CD1c-positive myeloid dendritic cell (primary cell): ENCODE measurements around the gene DLGAP4.

Source experiments
- DNase-seq: peaks from one replicate; pipeline ENCODE4 v3.0.0-alpha.2; 2016; ENCODE audit errors: extremely low spot score

The DLGAP4 gene

GRCh38 chr20:36352843-36353553, 46.9 kb downstream of the DLGAP4 start:
- DNase-seq = no peak

DNA sequence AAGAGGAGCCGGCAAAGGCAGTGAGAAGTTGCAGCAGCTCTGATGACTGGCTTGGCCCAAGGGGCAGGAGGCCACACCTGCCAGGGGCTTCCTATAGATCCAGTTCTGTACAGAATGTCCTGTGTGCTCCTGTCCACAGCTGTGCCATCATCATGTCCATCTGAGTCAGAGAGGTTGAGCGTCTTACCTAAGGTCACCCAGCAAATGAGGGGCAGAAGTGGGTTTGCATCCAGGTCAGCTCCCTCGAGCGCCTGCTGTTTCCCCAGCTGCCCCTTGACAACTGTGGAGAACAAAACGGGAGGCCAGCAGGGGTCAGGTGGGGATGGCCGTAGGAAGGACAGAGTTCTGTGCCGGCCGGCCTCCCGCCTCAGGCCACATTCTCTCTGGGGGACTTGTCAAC, 47.6 kb downstream of the DLGAP4 start:
- no peak for DNase-seq

DNA sequence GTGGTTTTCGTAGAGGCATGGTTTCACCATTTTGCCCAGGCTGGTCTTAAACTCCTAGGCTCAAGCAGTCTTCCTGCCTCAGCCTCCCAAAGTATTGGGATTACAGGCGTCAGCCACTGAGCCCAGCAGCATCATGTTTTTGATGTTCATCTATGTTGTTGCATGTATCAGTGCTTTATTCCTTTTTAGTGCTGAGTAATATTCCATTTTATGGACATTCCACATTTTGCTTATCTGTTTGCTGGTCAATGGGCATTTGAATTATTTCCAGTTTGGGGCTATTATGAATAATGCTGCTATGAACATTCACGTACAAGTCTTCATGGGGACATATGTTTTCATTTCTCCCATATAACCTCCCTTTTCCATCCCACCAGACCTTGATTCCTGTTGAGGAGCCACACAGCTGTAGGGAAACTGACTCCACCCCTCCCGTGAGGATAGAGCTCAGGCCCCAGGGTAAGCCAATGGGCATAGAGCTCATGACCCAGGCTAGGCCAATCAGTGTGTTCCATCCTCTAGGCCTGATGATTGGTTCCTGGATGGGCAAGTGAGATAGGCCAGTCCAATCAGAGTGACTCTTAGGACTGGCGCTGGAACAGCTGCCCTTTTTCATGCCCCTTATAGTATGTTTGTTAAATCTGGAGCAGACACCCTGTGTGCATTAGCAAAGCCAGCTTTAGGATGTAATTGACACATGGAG, 49.5 kb downstream of the DLGAP4 start:
- no peak for DNase-seq

- DNase-seq = no peak
These were observed 53.7 kb downstream of the DLGAP4 start for GRCh38 chr20:36359668-36360406.

- DNase-seq = no peak
These were observed 54.3 kb downstream of the DLGAP4 start for GRCh38 chr20:36360429-36360828.

GRCh38 chr20:36361406-36361805, 55.3 kb downstream of the DLGAP4 start:
- DNase-seq = no peak

DNA sequence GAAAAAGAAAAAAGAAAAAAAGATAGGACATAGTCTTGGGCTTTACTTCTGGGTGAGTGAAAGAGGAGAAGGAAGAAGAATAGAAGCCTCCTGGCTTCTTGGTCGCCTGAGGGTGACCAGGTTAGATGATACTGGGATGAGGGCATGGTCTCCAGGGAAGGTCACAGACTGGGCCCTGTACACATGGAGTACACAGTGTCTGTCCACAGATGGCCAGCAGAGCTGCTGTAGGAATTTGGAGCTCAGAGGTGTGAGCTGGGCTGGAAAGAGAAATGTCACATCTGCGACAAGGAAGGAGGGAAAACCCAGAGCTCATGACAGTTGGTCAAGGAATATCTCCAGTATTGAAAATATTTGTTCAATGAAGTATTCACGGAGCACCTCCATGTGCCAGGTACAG, 56.1 kb downstream of the DLGAP4 start:
- DNase-seq = no peak

GRCh38 chr20:36362978-36363713, 57.0 kb downstream of the DLGAP4 start:
- DNase-seq = no peak

- DNase-seq = no peak
These were observed 58.4 kb downstream of the DLGAP4 start for GRCh38 chr20:36364506-36364905.

DNA sequence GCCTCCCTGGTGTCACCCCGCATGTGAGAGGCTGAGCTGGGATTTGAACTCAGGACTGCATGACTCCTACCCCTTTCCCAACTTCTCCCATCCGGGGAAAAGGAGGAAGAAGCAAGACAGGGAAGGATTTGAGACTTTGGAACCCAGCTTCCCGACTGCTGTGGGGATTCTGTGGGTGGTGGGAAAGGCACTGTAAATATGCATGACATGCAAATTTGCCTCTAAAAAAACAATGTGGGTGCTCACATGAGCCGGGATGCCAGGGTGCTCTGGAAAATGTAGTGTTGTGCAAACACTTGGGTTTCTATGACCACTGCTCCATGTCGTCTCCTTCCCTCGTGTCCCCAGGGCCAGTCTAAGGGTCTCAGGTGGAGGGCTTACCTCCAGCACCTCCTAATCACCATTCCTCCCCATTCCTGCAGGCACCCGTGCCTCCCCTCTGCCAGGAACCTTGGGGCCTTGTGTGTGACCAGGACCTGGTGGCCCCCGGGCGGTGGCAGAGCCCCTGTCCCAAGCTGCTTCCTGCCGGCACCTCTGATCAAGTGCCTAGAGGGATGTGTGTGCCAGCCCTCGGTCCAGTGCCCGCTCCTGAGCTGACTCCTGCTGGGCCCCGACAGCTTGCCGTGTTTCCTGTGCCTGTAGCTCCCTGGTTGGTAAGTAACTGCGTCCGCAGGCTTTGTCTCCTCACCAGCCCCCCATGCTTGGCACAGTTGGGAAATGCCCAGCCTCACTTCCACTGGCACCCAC, 60.7 kb downstream of the DLGAP4 start:
- DNase-seq = no peak

- DNase-seq = no peak
These were observed 61.2 kb downstream of the DLGAP4 start for GRCh38 chr20:36367370-36367745.

DNA sequence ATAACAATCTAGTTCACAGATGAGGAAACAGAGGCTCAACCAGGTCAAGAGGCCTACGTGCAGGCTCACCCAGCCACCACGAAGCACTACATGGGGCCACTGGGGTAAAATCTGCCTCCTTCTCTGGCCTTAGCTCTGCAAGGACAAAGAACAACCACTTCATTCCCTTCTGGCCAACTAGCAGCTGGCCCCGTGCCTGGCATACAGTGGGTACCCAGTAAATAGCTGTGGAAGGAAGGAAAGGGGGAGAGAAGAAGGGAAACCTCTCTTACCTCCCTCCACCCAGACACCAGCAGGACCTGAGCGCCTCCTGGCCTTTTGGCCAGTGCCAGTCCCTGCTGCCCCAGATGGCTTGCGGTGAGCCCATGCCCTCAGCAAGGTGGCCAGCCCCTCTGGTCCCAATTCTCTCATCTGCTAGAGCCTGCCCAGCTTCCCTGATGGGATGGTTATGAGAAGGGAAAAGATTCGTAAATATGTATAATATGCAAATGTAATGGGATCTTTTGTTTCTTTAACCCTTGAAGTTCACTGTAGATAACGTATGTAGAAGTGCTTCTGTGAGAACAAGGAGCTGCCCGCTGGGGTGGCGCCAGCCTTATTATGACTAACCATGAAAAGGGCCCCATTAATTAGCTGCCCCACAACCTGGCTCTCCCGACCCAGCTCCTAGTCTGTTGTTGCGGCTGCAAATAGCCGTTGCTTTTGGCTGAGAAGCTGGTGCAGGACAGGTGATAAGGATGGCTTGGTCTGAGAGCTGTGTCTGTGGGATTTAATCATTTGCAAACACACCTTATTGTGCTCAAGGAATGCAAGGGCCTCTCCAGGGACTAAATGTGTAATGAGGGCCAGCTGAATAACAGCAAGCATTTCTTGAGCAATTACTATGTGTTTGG, 62.0 kb downstream of the DLGAP4 start:
- no peak for DNase-seq

- no peak for DNase-seq
These were observed 62.7 kb downstream of the DLGAP4 start for GRCh38 chr20:36368869-36369268.

- no peak for DNase-seq
These were observed 63.6 kb downstream of the DLGAP4 start for GRCh38 chr20:36369739-36370138.

DNA sequence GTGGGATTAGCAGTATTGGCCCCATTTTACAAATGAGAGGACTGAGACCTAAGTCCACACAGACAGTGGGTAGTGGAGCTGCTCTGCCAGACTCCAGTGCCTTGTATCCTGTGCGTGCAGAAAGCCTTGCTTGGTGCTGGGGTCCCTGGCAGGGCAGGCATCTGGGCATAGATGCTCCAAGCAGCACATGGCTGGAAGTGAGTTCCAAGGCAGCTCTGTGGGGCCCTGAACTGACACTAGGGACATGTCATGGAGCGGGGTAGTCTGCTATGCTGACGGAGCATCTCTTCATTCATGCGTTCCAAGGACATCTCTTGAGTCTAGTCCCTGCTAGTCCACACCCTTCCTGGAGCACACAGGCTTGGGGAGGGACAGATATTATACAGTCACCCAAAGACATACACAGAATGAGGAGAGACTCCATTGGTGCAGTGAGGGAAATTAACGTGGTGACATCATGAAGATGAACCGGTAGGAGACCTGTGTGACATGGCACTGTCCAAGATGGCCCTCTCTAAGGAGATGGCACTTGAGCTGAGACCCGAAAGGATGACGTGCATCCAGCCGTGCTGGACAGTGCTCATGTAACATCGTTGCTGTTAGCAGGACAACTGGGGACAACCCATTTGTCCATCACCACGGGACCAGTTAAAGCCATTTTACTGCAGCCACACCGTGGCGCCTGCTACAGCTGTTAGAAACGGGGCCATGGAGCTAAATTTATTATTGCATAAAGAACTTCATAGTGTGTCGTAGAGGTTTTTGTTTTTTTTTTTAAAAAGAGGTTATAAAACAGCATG, 65.1 kb downstream of the DLGAP4 start:
- no peak for DNase-seq

- DNase-seq = no peak
These were observed 66.5 kb downstream of the DLGAP4 start for GRCh38 chr20:36372666-36373065.

- DNase-seq = no peak
These were observed 67.0 kb downstream of the DLGAP4 start for GRCh38 chr20:36373089-36373488.

GRCh38 chr20:36374995-36375394, 68.9 kb downstream of the DLGAP4 start:
- DNase-seq = no peak
